GM12878 (cell line): ENCODE results near the gene UNK. TPM values are rescaled to one million over a fixed set of nuclear protein-coding genes. Genes with fewer than 3 reads are reported as not detected.
A peak's percentile ranks its signal among the peaks of the same experiment; 100 is the strongest.

Experiments
- BCL11A ChIP-seq: IDR thresholded peaks from 2 replicates; pipeline ENCODE4 v1.6.1; 2011; ENCODE audit warnings: low read depth, low read length
- E4F1 ChIP-seq: fragments of 450-650 bp; IDR thresholded peaks from 2 replicates; pipeline ENCODE4 v1.6.1; 2018; ENCODE audit warnings: borderline replicate concordance, mild to moderate bottlenecking; ENCODE audit not compliant: partially characterized antibody
- ESRRA ChIP-seq: IDR thresholded peaks from 2 replicates; pipeline ENCODE4 v1.6.1; 2012; ENCODE audit warnings: mild to moderate bottlenecking, low read length, improper control_type of control experiment
- NFXL1 ChIP-seq: fragments of 450-650 bp; IDR thresholded peaks from 2 replicates; pipeline ENCODE4 v1.6.1; 2017; ENCODE audit warnings: antibody characterized with exemption, mild to moderate bottlenecking, borderline replicate concordance
- NFYB ChIP-seq: IDR thresholded peaks from 2 replicates; pipeline ENCODE4 v1.6.1; 2011; ENCODE audit warnings: low read depth, mild to moderate bottlenecking, low read length, improper control_type of control experiment, moderate library complexity; ENCODE audit not compliant: insufficient read depth
- SMARCA5 ChIP-seq: fragments of 450-650 bp; IDR thresholded peaks from 2 replicates; pipeline ENCODE4 v1.6.1; 2017; ENCODE audit warnings: mild to moderate bottlenecking
- STAT3 ChIP-seq: IDR thresholded peaks from 2 replicates; pipeline ENCODE4 v1.6.1; 2011; ENCODE audit warnings: low read depth, low read length, improper control_type of control experiment
- SUZ12 ChIP-seq: fragments of 200-600 bp; sonication (generic); IDR thresholded peaks from one replicate; pipeline ENCODE4 v1.6.1; 2018; ENCODE audit warnings: antibody characterized with exemption, mild to moderate bottlenecking; ENCODE audit not compliant: unreplicated experiment
- TAF1 ChIP-seq: IDR thresholded peaks from 2 replicates; pipeline ENCODE4 v1.6.1; 2011; ENCODE audit warnings: mild to moderate bottlenecking, low read depth, low read length, borderline replicate concordance
- USF1 ChIP-seq: IDR thresholded peaks from 2 replicates; pipeline ENCODE4 v1.6.1; 2011; ENCODE audit warnings: borderline replicate concordance, low read depth, mild to moderate bottlenecking, moderate library complexity, mixed read lengths, low read length; ENCODE audit not compliant: insufficient read depth; ENCODE audit errors: extremely low read length
- YBX1 ChIP-seq: fragments of 450-650 bp; IDR thresholded peaks from 2 replicates; pipeline ENCODE4 v1.6.1; 2016; ENCODE audit warnings: antibody characterized with exemption
- ZBTB11 ChIP-seq: fragments of 450-650 bp; formaldehyde crosslinking; IDR thresholded peaks from 2 replicates; pipeline ENCODE4 v1.5.0; 2022; ENCODE audit warnings: mild to moderate bottlenecking, missing genetic modification characterization
- ZBTB4 ChIP-seq: fragments of 450-650 bp; formaldehyde crosslinking; IDR thresholded peaks from 2 replicates; pipeline ENCODE4 v1.4.0; 2022; ENCODE audit warnings: mild to moderate bottlenecking, moderate library complexity
- ZNF687 ChIP-seq: fragments of 450-650 bp; IDR thresholded peaks from 2 replicates; pipeline ENCODE4 v1.6.1; 2017; ENCODE audit warnings: mild to moderate bottlenecking, moderate library complexity
- polyA plus RNA-seq, 11 experiments: library from polyadenylated mRNA; depleted of rRNA in 4 of 11; unstranded in 6 of 11; stranded (reverse) in 5 of 11; fragments of >200 nt; fragmentation: Nextera tagmentation in 4 of 11; fragmentation: Illumina TruSeq in 1 of 11; extraction: Ambion mirVana in 4 of 11; extraction: Trizol in 1 of 11; gene quantifications; 1 replicate in 1 of 11; 2 replicates in 10 of 11; pipeline versions ENCODE4 v1.2.1 to v1.2.3, GENCODE V29; 2011 to 2016; ENCODE audit warnings: inconsistent platforms in 2 of 11, missing spikeins in 2 of 11, low read depth in 1 of 11
- total RNA-seq, 4 experiments: library from RNA; depleted of rRNA in 3 of 4; stranded (reverse); fragments of >200 nt in 3 of 4; fragmentation: Illumina TruSeq in 1 of 4; extraction: Trizol in 1 of 4; gene quantifications; 2 replicates each; pipeline versions ENCODE4 v1.2.1 to v1.2.3, GENCODE V29; 2013 to 2021

Gene UNK
- total and polyA plus RNA-seq, 10 of the 15 experiments (the other 5 are each of a cell fraction or from before 2014, with no cell fraction given) = 8.9 to 34.5 (median 27.3) TPM

GRCh38 chr17:75779250-75779986, 5.2 kb upstream of the UNK start (continued):
- TF ChIP-seq ZBTB11 (CRISPR knock-in tag) (0 out of 2 replicates have a peak, but pooled peaks have one; percentile 39), SUZ12 (no peak), E4F1 (peak; percentile 13), NFXL1 (no peak; the same call in 1 of the 2 replicates), ZNF687 (peak; percentile 98), STAT3 (no peak), ZBTB4 (CRISPR knock-in tag) (no peak), BCL11A (peak; percentile 54; the same call in 1 of the 2 replicates), NFYB (peak; percentile 100), ESRRA (peak; percentile 72), TAF1 (peak; percentile 99), YBX1 (no peak), SMARCA5 (peak; percentile 79; the same call in 1 of the 2 replicates), USF1 (no peak)
